Activated CD4-positive, alpha-beta T cell treated with anti-CD3 and anti-CD28 coated beads, Interleukin-2, amount 10 ng/mL, durations not matched to agents 7 days and 5 days (primary cell): Measurements from ENCODE around the gene ASPA. TPM values are rescaled to one million over a fixed set of nuclear protein-coding genes. Genes with fewer than 3 reads are reported as not detected.

Experiments
- CTCF ChIA-PET: fragments of 350-600 bp; sonication (Branson Sonifier 250); formaldehyde crosslinking; loops from one replicate; lab custom pipeline; 2021; ENCODE audit warnings: antibody characterized with exemption; lab: Charles Lee
- POLR2A ChIA-PET: fragments of 350-600 bp; sonication (Branson Sonifier 250); formaldehyde crosslinking; loops from one replicate; lab custom pipeline; 2021; ENCODE audit warnings: antibody characterized with exemption; lab: Charles Lee
- DNase-seq: peaks from one replicate; pipeline ENCODE4 v3.0.0-alpha.2; 2020
- H3K27ac Mint-ChIP-seq: one replicate; pipeline ENCODE4 v1.8.0; 2021; ENCODE audit warnings: mild to moderate bottlenecking, moderate library complexity, mixed read lengths
- H3K27me3 Mint-ChIP-seq: one replicate; pipeline ENCODE4 v1.8.0; 2021; ENCODE audit warnings: mixed read lengths
- H3K36me3 Mint-ChIP-seq: one replicate; pipeline ENCODE4 v1.8.0; 2021; ENCODE audit warnings: low read depth, mixed read lengths
- H3K4me1 Mint-ChIP-seq: one replicate; pipeline ENCODE4 v1.8.0; 2021; ENCODE audit warnings: mixed read lengths
- H3K4me3 Mint-ChIP-seq: one replicate; pipeline ENCODE4 v1.8.0; 2021; ENCODE audit warnings: mild to moderate bottlenecking, moderate library complexity, mixed read lengths
- H3K9me3 Mint-ChIP-seq: one replicate; pipeline ENCODE4 v1.8.0; 2021; ENCODE audit warnings: mixed read lengths
- total RNA-seq, 2 experiments: library from RNA; stranded (reverse); gene quantifications; one replicate each; pipeline ENCODE4 v1.2.3, GENCODE V29; 2021

ASPA gene
- total RNA-seq, 2 experiments from 2014 or later = not detected

- Mint-ChIP-seq H3K27ac (no peak overlapping the region), H3K4me3 (no peak overlapping the region), H3K4me1 (no peaks in the 10 kb centered on the region), H3K36me3 (no peaks in the 10 kb centered on the region), H3K27me3 (no peaks in the 10 kb centered on the region), H3K9me3 (no peaks in the 10 kb centered on the region)
- POLR2A ChIA-PET = no interaction called here
- DNase-seq = no peak
- CTCF ChIA-PET = interaction anchor here (1.1 kb wide), 1 partner anchor 12 kb away, joined by 4 read pairs; no protein-coding TSS in a partner anchor
Measured at GRCh38 chr17:3544365-3544764, 68.6 kb downstream of the ASPA start.

- Mint-ChIP-seq H3K4me3 (no peak overlapping the region), H3K27ac (no peak overlapping the region), H3K4me1 (no peaks in the 10 kb centered on the region), H3K9me3 (no peaks in the 10 kb centered on the region), H3K27me3 (no peaks in the 10 kb centered on the region), H3K36me3 (no peaks in the 10 kb centered on the region)
- ChIA-PET POLR2A (no interaction called here), CTCF (no interaction called here)
- DNase-seq = no peak
Measured at GRCh38 chr17:3545151-3545550, 69.4 kb downstream of the ASPA start.

GRCh38 chr17:3546521-3546920, 70.7 kb downstream of the ASPA start:
- no peaks in the 10 kb centered on the region for H3K9me3 Mint-ChIP-seq
- no peak overlapping the region for H3K27ac Mint-ChIP-seq
- no peaks in the 10 kb centered on the region for H3K36me3 Mint-ChIP-seq
- DNase-seq = no peak
- ChIA-PET POLR2A (no interaction called here), CTCF (no interaction called here)
- no peaks in the 10 kb centered on the region for H3K4me1 Mint-ChIP-seq
- H3K4me3 Mint-ChIP-seq = no peak overlapping the region
- no peaks in the 10 kb centered on the region for H3K27me3 Mint-ChIP-seq

GRCh38 chr17:3546997-3547396, 71.2 kb downstream of the ASPA start:
- Mint-ChIP-seq H3K27me3 (no peaks in the 10 kb centered on the region), H3K36me3 (no peaks in the 10 kb centered on the region), H3K9me3 (no peaks in the 10 kb centered on the region), H3K4me3 (no peak overlapping the region), H3K4me1 (no peaks in the 10 kb centered on the region), H3K27ac (no peak overlapping the region)
- ChIA-PET CTCF (no interaction called here), POLR2A (no interaction called here)
- DNase-seq = no peak

- Mint-ChIP-seq H3K36me3 (no peaks in the 10 kb centered on the region), H3K4me1 (no peaks in the 10 kb centered on the region), H3K27ac (no peak overlapping the region), H3K27me3 (no peaks in the 10 kb centered on the region), H3K4me3 (no peak overlapping the region), H3K9me3 (no peaks in the 10 kb centered on the region)
- ChIA-PET POLR2A (interaction anchor here (0.5 kb wide), 1 partner anchor 17 kb away, joined by 7 read pairs; no protein-coding TSS in a partner anchor), CTCF (no interaction called here)
- DNase-seq = no peak
Measured at GRCh38 chr17:3547628-3548027, 71.8 kb downstream of the ASPA start.

- no peak for DNase-seq
- no peaks in the 10 kb centered on the region for H3K4me1 Mint-ChIP-seq
- ChIA-PET CTCF (no interaction called here), POLR2A (no interaction called here)
- no peak overlapping the region for H3K27ac Mint-ChIP-seq
- no peaks in the 10 kb centered on the region for H3K27me3 Mint-ChIP-seq
- H3K9me3 Mint-ChIP-seq = no peaks in the 10 kb centered on the region
- H3K4me3 Mint-ChIP-seq = no peak overlapping the region
- H3K36me3 Mint-ChIP-seq = no peaks in the 10 kb centered on the region
Measured at GRCh38 chr17:3549610-3550162, 73.9 kb downstream of the ASPA start.

GRCh38 chr17:3551189-3551588, 75.4 kb downstream of the ASPA start:
- POLR2A ChIA-PET = no interaction called here
- H3K4me3 Mint-ChIP-seq = no peak overlapping the region
- CTCF ChIA-PET = interaction anchor here (0.6 to 1.2 kb wide), 3 partner anchors 10 to 506 kb away, joined by 3 to 5 read pairs (median 4); partner anchors contain the start of gene NCBP3
- no peaks in the 10 kb centered on the region for H3K4me1 Mint-ChIP-seq
- no peaks in the 10 kb centered on the region for H3K9me3 Mint-ChIP-seq
- DNase-seq = no peak
- no peaks in the 10 kb centered on the region for H3K36me3 Mint-ChIP-seq
- H3K27ac Mint-ChIP-seq = no peak overlapping the region
- H3K27me3 Mint-ChIP-seq = no peaks in the 10 kb centered on the region

GRCh38 chr17:3552916-3553315, 77.1 kb downstream of the ASPA start:
- DNase-seq = no peak
- Mint-ChIP-seq H3K4me1 (peaks cover 2% of the 10 kb centered on the region), H3K4me3 (no peak overlapping the region), H3K27ac (no peak overlapping the region), H3K9me3 (no peaks in the 10 kb centered on the region), H3K27me3 (no peaks in the 10 kb centered on the region), H3K36me3 (no peaks in the 10 kb centered on the region)
- POLR2A ChIA-PET = no interaction called here
- CTCF ChIA-PET = no interaction called here

Other genes with a start within 250 kb of the ASPA start
- gene OR3A1, start 177.6 kb upstream of the ASPA start, total RNA-seq = under 1 TPM; 0.44 to 0.64 TPM
- 1 to 10 TPM; 1.4 to 2.0 TPM for gene OR3A2, start 89.7 kb upstream of the ASPA start, total RNA-seq
- not detected for gene OR1E1, start 77.6 kb upstream of the ASPA start, total RNA-seq
- not detected for gene OR3A3, start 64.6 kb upstream of the ASPA start, total RNA-seq
- not detected for gene OR1E2, start 42.2 kb upstream of the ASPA start, total RNA-seq
- under 1 TPM; 0.81 to 0.89 TPM for gene SPATA22, start 4.2 kb upstream of the ASPA start, total RNA-seq
- gene TRPV3, start 81.8 kb downstream of the ASPA start, total RNA-seq = under 1 TPM; 0.10 to 0.27 TPM
- gene TRPV1, start 133.4 kb downstream of the ASPA start, total RNA-seq = 1 to 10 TPM; 3.1 to 4.3 TPM
- gene SHPK, start 160.3 kb downstream of the ASPA start, total RNA-seq = 10 to 100 TPM; 11.5 to 12.3 TPM
- 10 to 100 TPM; 10.3 TPM for gene CTNS, start 160.8 kb downstream of the ASPA start, total RNA-seq
- gene TAX1BP3, start 192.6 kb downstream of the ASPA start, total RNA-seq = 10 to 100 TPM; 17.4 to 18.4 TPM
- gene EMC6, start 192.8 kb downstream of the ASPA start, total RNA-seq = 10 to 100 TPM; 34.8 to 37.3 TPM
- 10 to 100 TPM; 33.6 to 39.4 TPM for gene P2RX5, start 220.2 kb downstream of the ASPA start, total RNA-seq
- 10 to 100 TPM; 27.6 to 31.2 TPM for gene HASPIN, start 247.9 kb downstream of the ASPA start, total RNA-seq